DND-41 (cell line): ENCODE measurements around the gene TMEM88.

Experiments
- EZH2 ChIP-seq: IDR thresholded peaks from 3 replicates; pipeline ENCODE4 v1.6.1; 2012; ENCODE audit warnings: borderline replicate concordance, low read depth, mild to moderate bottlenecking, moderate library complexity, low read length, inconsistent platforms; ENCODE audit not compliant: severe bottlenecking
- TF ChIP-seq, protein P1 (sequence below): IDR thresholded peaks from 2 replicates; pipeline ENCODE4 v1.5.1; 2012; ENCODE audit warnings: borderline replicate concordance, low read length, moderate library complexity, mild to moderate bottlenecking; ENCODE audit not compliant: poor library complexity, severe bottlenecking; ENCODE audit errors: extremely low read depth

DNA sequence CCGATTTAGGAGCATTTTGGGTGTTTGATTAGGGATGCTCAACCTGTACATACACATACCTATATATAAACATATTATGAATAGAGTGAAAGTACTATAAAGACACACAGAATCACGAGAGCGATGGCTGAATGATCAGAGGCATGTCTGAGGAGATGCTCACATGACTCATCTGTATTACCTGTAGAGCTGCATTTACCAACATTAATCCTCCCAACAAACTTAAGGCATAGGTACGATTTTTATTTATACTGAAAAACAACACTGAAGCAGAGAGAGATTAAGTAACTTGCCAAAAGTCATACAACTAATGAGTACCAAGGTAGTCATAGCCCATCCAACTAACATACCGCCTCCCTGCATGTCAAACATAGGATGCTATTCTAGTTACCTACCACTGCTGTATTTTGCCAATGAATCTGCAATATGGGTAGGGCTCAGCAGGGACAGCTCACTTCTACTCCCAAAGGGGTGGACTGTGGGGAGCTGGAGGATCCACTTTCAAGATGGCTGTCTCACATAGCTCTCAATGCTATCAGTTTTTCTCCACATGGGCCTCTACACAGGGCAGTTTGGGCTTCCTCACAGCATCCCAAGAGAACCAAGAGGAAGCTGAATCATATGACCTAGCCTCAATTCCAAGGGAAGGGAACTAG is 10.3 kb downstream of the TMEM88 start:
- TF ChIP-seq, protein P1, sequence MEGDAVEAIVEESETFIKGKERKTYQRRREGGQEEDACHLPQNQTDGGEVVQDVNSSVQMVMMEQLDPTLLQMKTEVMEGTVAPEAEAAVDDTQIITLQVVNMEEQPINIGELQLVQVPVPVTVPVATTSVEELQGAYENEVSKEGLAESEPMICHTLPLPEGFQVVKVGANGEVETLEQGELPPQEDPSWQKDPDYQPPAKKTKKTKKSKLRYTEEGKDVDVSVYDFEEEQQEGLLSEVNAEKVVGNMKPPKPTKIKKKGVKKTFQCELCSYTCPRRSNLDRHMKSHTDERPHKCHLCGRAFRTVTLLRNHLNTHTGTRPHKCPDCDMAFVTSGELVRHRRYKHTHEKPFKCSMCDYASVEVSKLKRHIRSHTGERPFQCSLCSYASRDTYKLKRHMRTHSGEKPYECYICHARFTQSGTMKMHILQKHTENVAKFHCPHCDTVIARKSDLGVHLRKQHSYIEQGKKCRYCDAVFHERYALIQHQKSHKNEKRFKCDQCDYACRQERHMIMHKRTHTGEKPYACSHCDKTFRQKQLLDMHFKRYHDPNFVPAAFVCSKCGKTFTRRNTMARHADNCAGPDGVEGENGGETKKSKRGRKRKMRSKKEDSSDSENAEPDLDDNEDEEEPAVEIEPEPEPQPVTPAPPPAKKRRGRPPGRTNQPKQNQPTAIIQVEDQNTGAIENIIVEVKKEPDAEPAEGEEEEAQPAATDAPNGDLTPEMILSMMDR: no peak
- TF ChIP-seq EZH2: no peak
